NCI-H2171 treated with DMSO at 0.1 percent for 48 hours (cell line): ENCODE data around the gene CNTN5.
"Not testable (repeated sequence)": the region's sequence is repeated elsewhere in the genome, so short reads cannot be mapped to it uniquely, and the experiment has no call there.

Experiments used
- DNase-seq: peaks from one replicate; lab custom pipeline; 2025; lab: John Stamatoyannopoulos, UW

The CNTN5 gene

DNA sequence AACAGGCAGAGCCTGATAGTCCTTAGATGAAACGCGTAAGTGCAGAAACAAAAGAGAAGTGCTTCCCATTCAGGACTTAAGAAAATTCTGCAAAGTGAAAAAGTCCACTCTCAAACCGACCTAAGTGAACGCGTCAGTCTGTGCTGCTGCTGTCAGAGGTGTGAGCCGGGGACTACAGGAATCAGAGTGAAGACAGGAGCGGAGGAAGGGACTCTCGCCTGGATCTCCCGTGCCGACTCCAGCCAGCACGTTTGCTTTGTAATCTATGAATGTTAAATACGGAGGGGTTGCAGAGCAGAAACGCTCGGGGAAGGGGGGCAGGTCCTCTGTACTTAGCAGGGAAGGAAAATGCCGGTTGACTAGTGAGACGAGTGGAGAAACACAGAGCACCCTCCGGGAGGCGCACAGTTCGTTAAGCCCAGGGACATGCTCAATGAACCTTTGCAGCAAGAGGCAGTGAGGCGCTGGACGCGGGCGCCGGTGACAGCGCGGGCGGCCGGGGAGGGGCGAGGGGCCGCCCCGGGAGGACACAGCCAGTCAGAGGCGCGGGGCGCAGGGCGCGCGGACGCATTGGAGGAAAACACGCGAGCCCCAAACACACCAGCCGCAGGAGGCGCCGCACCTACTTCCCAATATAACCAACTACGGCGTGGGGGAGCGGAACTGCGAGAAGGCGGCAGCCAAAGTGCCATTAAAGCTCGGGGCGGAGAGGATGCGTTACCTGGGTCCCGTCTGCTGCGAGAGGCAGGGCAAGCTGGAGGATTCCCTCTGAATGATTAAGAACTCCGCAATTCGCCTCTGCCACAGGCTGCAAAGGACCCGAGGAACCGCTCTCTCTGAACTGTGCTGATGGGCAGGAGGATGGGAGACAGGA, at the start of gene CNTN5:
Gene CNTN5 (plus strand): TSS at position 598 of the 874 bp plus-strand sequence.
- DNase-seq, result peak; percentile 95

DNA sequence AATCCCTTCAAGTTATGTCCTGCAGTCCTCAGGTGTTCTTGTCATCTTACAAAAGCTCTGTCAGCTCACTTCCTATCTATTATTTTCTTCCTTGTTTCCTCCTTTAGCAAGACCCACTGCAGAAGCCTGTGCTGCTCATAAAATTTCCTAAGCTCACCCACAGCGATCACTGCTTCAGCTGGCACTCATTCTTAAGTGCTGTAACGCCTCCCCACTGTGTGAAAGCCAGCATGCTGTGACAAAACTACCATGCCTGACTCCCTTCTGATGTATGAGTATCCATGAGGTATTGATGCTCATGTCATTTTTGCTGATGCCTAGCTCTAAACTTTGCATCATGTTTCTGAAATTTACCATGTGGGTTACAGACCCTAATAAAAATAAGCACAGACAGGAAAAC, 41.5 kb upstream of the CNTN5 start:
- DNase-seq, result no peak

DNA sequence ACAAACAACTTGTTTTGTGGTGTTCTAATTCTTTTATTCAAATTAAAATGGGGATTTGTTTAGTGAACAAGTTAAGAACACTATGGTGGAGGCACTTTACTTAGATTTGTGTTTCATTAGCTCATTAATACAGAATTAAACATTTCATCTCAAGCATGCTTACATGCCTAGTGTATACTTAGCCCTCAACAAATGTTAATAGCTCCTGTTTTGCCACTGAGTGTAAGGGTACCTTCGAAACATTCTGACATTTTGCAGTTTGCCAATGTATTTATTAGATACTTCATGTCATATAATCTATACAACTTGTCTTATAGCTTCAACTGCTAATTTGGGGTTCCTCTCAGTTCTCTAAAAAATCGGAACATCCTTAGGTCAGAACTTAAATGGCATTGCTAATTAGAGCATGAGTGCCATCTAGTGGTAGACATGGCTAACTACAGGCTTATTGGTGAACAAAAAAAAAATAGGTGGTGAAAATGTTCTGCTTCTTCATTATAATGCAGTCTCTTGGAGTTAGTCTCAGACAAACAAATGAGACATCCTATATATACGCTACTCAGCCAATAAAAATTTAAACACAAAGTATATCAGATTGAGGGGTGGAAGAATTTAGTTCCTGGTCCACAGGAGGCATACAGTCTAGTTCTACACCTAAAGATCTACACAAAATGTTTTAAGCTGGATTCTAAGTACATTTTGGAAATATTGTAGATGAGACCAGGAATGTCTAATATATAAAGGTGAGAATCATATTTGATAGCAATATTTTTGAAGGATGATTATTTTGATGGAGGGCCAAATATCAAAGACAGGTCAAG, 4.9 kb upstream of the CNTN5 start:
- peak; percentile 90 for DNase-seq

DNA sequence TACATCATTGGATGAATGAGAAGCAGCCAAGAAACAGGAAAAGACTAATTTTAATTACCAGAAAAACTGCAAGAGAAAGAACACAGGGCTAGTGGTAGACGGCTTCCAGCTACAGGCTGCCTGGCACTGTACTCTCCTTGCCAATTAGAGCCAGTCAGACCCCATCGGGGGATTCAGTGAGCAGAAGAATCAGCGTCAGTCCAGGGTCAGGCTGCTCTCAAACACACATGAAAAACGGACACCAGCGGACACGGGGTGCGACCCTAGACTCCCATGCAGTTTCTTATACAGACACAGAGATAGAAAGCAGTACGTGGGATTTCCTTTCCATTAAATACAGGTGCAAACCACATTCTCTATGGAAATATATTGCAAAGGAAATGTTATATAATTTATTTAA, 1.1 kb upstream of the CNTN5 start:
- no peak for DNase-seq

DNA sequence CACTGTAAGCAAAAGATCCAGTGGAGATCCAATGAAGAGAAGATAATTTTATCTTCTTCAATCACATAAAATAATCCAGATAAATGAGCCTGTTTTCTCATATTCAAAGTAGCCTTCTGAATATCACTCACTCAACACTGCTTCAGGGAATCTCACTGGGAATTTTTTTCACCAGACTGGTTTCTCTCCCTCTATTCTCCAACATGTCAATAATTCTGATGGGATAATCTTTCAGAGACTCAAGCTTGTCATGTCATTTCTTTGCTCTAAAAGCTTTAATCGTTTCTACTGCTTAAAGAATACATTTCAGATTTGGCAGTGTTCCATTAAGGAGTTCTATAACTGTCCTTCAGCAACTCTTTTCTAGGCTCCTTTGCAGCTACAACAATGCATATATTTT, 16.3 kb downstream of the CNTN5 start:
- no peak for DNase-seq

DNA sequence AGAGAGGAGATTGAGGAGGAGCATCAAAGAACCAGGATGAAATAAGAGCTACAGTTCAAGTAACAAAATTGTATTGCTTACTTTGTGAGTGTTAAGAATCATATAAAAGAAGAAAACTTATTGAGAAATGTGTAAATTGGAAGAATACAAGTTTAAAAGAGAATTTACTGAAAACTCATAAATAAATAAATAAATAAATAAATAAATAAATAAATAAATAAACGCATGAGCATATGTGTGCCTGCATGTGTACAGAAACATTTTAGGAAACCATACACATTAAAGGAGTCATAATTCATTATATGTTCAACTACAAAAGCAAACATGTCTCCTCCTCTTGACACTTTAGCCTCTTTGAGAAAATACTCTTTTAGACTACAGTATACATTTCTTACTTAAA, 42.6 kb downstream of the CNTN5 start:
- no peak for DNase-seq

DNA sequence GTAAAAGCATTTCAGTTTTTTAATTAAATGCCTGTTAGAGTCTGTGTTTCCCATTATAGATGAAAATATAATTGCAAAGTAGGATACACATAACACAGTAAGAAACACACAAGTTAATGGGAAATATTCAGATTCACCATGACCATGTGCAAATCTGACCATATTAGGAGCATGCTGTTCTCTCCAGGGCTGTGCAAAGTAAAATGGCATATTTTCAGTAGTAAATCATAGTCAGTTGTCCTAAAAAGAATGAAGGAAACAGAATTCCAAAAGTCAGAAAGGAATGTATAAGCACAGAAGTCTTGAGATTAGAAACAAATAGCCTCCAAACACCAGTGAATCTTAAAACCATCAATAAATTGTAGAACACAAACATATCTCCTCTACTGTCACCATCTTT, 44.4 kb downstream of the CNTN5 start:
- no peak for DNase-seq

DNA sequence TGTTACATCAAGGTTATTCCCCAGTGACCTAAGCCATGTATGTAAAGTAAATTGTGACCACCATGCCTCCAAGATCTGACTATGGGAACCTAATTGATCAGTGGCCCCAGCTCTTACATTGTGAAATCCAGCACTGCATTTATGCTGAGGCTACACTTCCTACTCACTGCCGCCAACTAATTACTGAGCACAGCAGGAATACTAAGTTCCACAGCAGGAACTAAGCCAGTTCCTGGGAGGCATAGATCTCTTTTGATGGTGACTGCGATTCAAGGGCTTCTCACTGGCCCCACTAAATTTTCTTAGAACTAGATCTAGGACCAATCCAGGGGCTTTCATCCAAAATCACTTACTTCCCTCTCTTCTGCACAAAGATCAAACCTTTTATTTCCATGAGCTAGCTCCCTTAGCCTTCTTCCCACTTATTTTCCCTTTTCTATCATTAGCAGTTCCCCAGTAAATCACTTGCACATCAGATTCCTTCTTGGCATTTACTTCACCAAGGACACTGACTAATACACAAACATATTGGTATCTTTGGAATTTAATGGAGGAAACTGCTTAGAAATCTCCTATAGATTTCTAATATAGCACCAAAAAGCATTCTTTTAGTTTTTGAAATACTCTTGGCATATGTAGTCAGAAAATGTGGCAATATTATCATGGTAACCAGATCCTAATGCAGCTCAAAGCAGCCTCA, 46.0 kb downstream of the CNTN5 start:
- no peak for DNase-seq

DNA sequence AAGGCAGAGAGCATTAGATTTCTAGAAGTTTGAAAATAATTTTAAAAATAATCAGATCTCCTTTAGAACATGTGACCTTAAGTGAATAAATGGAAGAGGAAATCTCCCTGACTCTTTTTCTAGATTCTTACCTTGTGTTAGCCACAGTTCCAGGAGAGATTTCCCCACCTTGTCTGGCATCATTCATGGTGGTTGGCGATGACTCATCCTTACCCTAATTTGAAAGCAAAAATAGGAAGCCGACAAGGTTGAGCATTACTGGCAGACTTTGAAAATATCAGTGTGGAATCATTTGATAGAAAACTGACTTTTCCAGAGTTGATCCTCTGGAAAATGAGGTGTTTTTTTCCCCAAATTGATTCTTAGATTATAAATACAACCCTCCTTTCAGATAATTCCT, 48.1 kb downstream of the CNTN5 start:
- no peak for DNase-seq

DNA sequence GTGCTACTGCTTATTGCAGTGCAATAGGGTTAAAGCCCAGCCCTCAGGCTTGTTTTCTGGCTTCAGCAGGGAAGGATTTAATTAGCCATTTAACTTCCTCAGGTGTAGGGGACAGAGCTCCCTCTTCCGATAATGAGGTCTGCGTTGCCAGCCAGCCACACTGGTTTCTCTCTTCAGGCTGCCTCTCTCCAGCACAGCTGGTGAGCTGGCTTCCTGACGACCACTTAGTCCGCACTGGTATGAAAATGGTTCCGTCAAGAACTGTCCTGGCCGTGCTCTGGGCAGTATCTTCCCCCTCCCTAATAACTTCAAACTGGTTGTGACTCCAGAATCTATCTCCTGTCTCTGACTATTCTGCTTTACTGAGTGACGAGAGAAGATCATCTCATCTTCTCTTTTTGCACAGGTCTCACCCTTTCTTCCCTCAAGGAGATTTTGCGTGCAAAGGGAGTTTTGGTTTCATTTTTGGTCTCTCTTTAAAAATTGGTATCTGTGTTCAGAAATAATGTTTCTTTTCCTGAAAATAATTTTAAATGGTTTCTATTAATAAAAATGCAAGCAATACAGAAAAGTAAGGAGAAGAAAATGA, 49.2 kb downstream of the CNTN5 start:
- DNase-seq, result no peak

DNA sequence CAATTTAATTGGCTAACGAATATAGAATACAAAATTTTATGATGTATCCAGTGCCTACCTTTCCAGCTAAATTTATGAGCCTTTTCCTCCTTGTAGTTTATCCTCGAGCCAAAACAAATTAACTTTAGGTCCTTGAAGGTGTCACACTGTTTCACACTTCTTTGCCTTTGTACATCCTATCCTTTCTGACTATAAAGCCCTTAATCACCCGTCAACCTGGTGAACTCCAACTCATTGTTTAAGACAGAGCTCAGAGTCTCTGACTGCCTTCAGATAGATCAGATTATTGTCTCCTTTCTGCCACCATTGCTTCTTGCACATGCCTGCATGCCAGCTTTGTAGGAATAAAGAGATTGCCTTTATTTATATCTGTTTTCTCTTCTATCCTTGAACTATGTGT, 58.8 kb downstream of the CNTN5 start:
- no peak for DNase-seq

DNA sequence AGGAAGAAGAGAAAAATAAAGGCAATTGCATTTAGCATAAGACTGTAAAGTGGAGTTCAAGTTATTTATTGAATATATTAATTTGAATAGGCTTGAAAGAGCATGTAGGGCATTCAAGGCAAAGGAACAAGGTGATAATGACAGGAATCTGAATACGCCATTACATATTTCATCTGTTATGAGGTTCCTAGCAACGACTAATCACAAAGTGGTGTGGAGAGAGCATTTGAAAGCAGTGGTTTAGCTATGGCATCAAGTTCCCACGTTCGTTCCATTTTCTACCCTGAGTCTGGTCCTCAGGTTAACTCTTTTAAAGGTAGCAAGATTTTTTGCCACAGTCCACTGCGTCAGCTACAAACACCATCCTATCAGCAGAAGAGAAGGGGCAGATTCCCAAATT, 59.4 kb downstream of the CNTN5 start:
- no peak for DNase-seq

DNA sequence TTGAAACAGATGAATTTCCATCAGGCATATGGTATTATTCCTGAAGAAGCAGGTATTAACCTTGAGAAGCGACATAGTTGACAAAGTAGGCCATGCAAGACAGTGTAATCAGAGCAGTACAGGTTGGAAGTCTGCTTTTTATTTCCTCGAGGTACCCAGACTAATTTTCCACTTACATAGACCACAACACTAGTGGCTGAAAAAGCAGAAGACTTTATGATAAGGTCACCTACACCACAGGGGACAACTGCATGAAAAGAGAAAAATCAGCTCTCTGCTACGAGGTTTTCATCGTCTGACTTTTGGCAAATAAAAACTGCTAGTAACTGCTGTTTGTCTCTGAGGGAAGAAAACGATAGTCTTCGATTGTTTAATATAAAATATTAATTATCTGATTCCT, 77.5 kb downstream of the CNTN5 start:
- DNase-seq, result peak; percentile 65

DNA sequence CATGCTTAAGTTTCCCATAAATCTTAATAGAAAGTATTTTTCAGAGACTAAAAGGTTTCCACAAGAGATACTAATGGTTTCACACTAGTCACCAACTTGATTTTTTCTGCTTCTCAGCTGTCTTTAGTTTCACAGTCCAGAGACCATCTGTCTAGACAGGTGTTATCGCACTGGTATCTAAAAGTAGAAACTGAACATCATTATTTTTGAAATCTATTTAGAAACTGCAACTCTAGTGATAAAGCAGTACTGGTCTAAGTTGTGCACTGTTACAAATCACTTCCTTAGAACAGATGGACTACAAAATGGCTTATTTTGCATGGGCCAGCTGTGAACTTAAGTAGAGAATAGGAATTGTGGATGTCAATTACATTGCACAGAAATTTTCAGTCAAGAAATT, 78.0 kb downstream of the CNTN5 start:
- peak; percentile 90 for DNase-seq

DNA sequence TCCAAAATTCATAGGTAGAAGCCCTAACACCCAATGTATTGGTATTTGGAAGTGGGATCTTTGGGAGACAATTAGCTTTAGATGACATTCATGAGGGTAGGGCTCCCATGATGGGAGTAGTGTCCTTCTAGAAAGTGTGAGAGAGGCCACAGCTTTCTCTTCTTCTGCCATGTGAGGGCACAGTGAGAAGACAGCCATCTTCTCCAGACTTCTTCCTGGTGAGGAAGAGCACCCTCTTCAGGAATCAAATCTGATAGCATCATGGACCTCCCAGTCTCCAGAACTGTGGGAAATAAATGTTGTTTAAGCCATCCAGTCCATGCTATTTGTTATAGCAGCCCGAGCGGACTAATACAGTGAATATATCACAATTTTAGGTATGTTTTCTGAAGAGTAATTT, 96.9 kb downstream of the CNTN5 start:
- no peak for DNase-seq

DNA sequence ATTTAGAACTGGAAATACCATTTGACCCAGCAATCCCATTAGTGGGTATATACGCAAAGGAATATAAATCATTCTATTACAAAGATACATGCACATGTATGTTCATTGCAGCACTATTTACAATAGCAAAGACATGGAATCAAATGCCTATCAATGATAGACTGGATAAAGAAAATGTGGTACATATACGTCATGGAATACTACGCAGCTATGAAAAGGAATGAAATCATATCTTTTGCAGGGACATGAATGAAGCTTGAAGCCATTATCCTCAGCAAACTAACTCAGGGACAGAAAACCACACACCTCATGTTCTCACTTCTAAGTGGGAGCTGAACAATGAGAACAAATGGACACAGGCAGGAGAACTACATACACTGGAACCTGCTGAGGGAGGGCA, 113.1 kb downstream of the CNTN5 start:
- DNase-seq, result not testable (repeated sequence)

DNA sequence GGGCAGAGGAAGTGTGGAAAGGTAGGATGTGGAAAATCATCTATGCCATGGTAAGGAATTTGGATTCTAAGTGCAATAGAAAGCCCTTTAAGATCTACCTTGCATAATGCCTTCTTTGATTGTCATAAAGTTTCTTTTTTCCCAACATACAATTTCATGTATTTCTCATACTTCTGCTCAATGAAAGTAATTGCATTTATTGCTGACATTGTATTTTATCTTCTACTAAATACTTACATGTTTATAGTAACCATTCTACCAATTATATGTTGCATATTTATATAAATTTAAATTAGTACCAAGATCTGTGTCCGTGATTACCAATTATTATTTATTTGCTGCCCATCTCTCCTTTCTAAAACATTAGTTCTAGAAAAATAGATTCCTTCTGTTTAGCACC, 114.8 kb downstream of the CNTN5 start:
- DNase-seq, result no peak

DNA sequence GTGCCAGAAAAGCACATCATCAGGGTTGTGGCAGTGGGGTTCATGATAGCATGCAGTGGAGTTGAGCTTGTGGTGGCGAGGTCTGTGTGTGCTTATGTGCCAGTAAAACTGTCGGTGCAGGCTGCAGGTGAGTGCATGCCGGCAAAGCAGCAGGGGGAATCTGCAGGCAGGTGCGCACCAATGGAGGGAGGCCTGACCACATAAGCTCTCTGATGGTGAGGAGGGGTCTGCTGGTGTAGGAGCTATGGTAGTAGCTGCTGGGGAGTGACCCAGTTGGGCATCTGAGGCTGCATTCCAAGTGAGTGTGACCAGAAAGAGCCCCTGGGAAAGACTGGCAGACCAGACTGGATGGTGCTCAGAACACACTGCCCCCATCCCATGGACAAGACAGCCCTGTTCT, 121.5 kb downstream of the CNTN5 start:
- DNase-seq, result no peak

DNA sequence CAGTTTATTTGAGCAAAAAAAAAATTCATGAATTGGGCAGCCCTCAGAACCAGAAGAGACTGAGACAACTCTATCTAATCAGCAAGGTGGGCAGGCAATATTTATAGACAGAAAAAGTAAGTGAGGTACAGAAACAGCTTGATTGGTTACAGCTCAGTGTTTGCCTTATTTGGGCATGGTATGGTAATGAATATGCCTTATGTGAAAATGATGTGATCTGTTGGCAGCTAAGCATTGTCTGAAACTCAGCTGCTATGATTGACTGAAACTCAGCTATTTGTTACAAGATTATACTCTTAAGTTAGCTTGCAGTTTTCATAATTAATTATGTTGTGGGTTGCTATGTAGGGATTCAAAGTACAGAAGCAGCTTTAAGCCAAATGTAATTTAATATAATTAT, 127.6 kb downstream of the CNTN5 start:
- peak; percentile 46 for DNase-seq

DNA sequence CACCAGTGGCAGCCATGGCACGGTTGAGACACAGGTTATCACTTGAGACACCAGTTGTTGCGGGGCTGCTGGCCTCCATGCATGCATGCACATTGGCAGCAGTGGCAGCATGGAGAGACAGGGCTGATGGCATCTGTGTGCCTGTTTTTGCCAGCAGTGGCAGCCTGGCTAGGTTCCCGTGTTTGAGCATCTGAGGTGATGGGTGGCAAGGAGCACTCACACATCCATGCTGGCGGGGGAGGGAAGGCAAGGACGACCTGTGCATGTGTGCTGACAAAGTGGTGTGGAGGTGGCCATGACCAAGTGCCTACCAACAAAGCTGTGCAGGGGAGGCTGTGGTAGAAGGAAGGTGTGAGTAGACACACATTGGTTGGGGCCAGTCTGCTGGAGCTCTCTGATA, 133.5 kb downstream of the CNTN5 start:
- DNase-seq, result no peak

DNA sequence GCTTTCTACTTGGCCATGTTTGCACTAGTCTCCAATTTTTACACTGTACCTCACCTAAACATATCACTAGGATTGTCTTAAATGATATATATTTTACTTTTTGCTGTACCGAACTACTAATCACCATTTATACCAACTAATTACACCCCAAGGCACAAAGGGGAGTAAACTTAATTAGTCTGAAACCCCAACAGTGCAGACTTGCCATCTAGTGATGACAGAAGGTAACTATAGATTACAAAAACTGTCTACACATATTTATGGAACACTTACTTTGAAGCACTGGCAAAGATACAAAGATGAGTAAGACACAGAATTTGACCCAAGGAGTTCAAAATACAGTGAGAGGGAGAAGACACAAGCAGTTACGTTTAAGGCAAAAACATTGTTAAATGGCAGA, 139.7 kb downstream of the CNTN5 start:
- no peak for DNase-seq

DNA sequence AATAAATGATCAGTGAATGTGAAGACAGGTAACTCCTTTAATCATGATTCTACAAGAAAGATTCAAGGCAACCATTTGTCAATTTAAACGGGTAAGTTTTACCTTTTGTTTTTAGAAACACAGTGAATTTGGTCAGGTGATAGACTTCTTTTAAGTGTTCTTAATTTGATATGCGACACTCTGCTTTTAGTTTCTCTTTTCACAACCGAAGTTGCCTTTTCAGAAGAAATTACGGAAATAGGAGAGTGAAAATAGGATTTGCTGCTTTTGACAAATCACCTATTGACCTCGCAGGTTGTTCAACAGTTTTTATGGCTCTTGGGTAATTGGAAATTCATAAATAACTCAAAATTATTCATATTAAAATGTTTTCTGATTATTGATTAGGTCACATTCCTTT, 142.1 kb downstream of the CNTN5 start:
- DNase-seq, result no peak
